ENCODE measurements around the gene ELAVL4.

ELAVL4 gene

GRCh38 chr1:50108497-50109059 lies at the start of gene ELAVL4:
Gene ELAVL4, plus strand, starts transcription at chr1:50108920. Its CDS starts 270 bp downstream, at chr1:50109190.
- Mint-ChIP-seq H3K27me3 (ENCODE audit: low read depth) (peaks cover 51% of the 10 kb centered on the region), H3K27ac (no peak within 1 kb of the TSS), H3K4me1 (ENCODE audit: low read depth) (peaks cover 5% of the 10 kb centered on the region), H3K4me3 (peak within 1 kb of the TSS; percentile 23), H3K9me3 (no peaks in the 10 kb centered on the region), H3K36me3 (ENCODE audit: low read depth) (no peaks in the 10 kb centered on the region)

GRCh38 chr1:50060279-50060678 lies 48.4 kb upstream of the ELAVL4 start:
- H3K36me3 Mint-ChIP-seq (ENCODE audit: low read depth), result no peaks in the 10 kb centered on the region
- H3K4me1 Mint-ChIP-seq (ENCODE audit: low read depth), result no peaks in the 10 kb centered on the region
- H3K9me3 Mint-ChIP-seq, result no peaks in the 10 kb centered on the region
- H3K27me3 Mint-ChIP-seq (ENCODE audit: low read depth), result no peaks in the 10 kb centered on the region
- H3K4me3 Mint-ChIP-seq, result no peak overlapping the region
- no peak overlapping the region for H3K27ac Mint-ChIP-seq

- H3K9me3 Mint-ChIP-seq, result no peaks in the 10 kb centered on the region
- no peaks in the 10 kb centered on the region for H3K36me3 Mint-ChIP-seq (ENCODE audit: low read depth)
- H3K27me3 Mint-ChIP-seq (ENCODE audit: low read depth), result no peaks in the 10 kb centered on the region
- H3K27ac Mint-ChIP-seq, result no peak overlapping the region
- no peak overlapping the region for H3K4me3 Mint-ChIP-seq
- H3K4me1 Mint-ChIP-seq (ENCODE audit: low read depth), result no peaks in the 10 kb centered on the region
Measured at GRCh38 chr1:50066806-50067205, 41.9 kb upstream of the ELAVL4 start.

GRCh38 chr1:50074931-50075330 lies 33.8 kb upstream of the ELAVL4 start:
- Mint-ChIP-seq H3K4me3 (no peak overlapping the region), H3K4me1 (ENCODE audit: low read depth) (no peaks in the 10 kb centered on the region), H3K36me3 (ENCODE audit: low read depth) (no peaks in the 10 kb centered on the region), H3K27me3 (ENCODE audit: low read depth) (no peaks in the 10 kb centered on the region), H3K9me3 (no peaks in the 10 kb centered on the region), H3K27ac (no peak overlapping the region)

- Mint-ChIP-seq H3K27me3 (ENCODE audit: low read depth) (no peaks in the 10 kb centered on the region), H3K9me3 (no peaks in the 10 kb centered on the region), H3K4me3 (no peak overlapping the region), H3K36me3 (ENCODE audit: low read depth) (no peaks in the 10 kb centered on the region), H3K4me1 (ENCODE audit: low read depth) (no peaks in the 10 kb centered on the region), H3K27ac (no peak overlapping the region)
Measured at GRCh38 chr1:50077273-50077672, 31.4 kb upstream of the ELAVL4 start.

- no peaks in the 10 kb centered on the region for H3K4me1 Mint-ChIP-seq (ENCODE audit: low read depth)
- no peaks in the 10 kb centered on the region for H3K36me3 Mint-ChIP-seq (ENCODE audit: low read depth)
- H3K9me3 Mint-ChIP-seq, result no peaks in the 10 kb centered on the region
- H3K27ac Mint-ChIP-seq, result no peak overlapping the region
- H3K27me3 Mint-ChIP-seq (ENCODE audit: low read depth), result no peaks in the 10 kb centered on the region
- no peak overlapping the region for H3K4me3 Mint-ChIP-seq
Measured at GRCh38 chr1:50080904-50081586, 27.7 kb upstream of the ELAVL4 start.

- no peaks in the 10 kb centered on the region for H3K36me3 Mint-ChIP-seq (ENCODE audit: low read depth)
- no peak overlapping the region for H3K4me3 Mint-ChIP-seq
Measured at GRCh38 chr1:50084389-50084788, 24.3 kb upstream of the ELAVL4 start.

GRCh38 chr1:50091068-50091467 lies 17.7 kb upstream of the ELAVL4 start:
- Mint-ChIP-seq H3K27ac (no peak overlapping the region), H3K4me3 (no peak overlapping the region), H3K9me3 (no peaks in the 10 kb centered on the region), H3K27me3 (ENCODE audit: low read depth) (no peaks in the 10 kb centered on the region), H3K36me3 (ENCODE audit: low read depth) (no peaks in the 10 kb centered on the region), H3K4me1 (ENCODE audit: low read depth) (no peaks in the 10 kb centered on the region)

More at GRCh38 chr1:50084389-50084788, 24.3 kb upstream of the ELAVL4 start:
- Mint-ChIP-seq H3K27me3 (ENCODE audit: low read depth) (no peaks in the 10 kb centered on the region), H3K27ac (no peak overlapping the region), H3K9me3 (no peaks in the 10 kb centered on the region), H3K4me1 (ENCODE audit: low read depth) (no peaks in the 10 kb centered on the region)

- Mint-ChIP-seq H3K36me3 (ENCODE audit: low read depth) (no peaks in the 10 kb centered on the region), H3K9me3 (no peaks in the 10 kb centered on the region), H3K27me3 (ENCODE audit: low read depth) (no peaks in the 10 kb centered on the region), H3K4me1 (ENCODE audit: low read depth) (no peaks in the 10 kb centered on the region), H3K4me3 (no peak overlapping the region), H3K27ac (no peak overlapping the region)
Measured at GRCh38 chr1:50095716-50096115, 13.0 kb upstream of the ELAVL4 start.

- H3K4me3 Mint-ChIP-seq, result no peak overlapping the region
- H3K27ac Mint-ChIP-seq, result no peak overlapping the region
- H3K9me3 Mint-ChIP-seq, result no peaks in the 10 kb centered on the region
- no peaks in the 10 kb centered on the region for H3K36me3 Mint-ChIP-seq (ENCODE audit: low read depth)
- H3K4me1 Mint-ChIP-seq (ENCODE audit: low read depth), result no peaks in the 10 kb centered on the region
- H3K27me3 Mint-ChIP-seq (ENCODE audit: low read depth), result no peaks in the 10 kb centered on the region
Measured at GRCh38 chr1:50097021-50097679, 11.6 kb upstream of the ELAVL4 start.

- Mint-ChIP-seq H3K36me3 (ENCODE audit: low read depth) (no peaks in the 10 kb centered on the region), H3K4me3 (no peak overlapping the region), H3K27ac (no peak overlapping the region), H3K27me3 (ENCODE audit: low read depth) (no peaks in the 10 kb centered on the region), H3K4me1 (ENCODE audit: low read depth) (no peaks in the 10 kb centered on the region), H3K9me3 (no peaks in the 10 kb centered on the region)
Measured at GRCh38 chr1:50097791-50098190, 10.9 kb upstream of the ELAVL4 start.

- Mint-ChIP-seq H3K27ac (no peak overlapping the region), H3K9me3 (no peaks in the 10 kb centered on the region), H3K27me3 (ENCODE audit: low read depth) (no peaks in the 10 kb centered on the region), H3K4me1 (ENCODE audit: low read depth) (no peaks in the 10 kb centered on the region), H3K4me3 (no peak overlapping the region), H3K36me3 (ENCODE audit: low read depth) (no peaks in the 10 kb centered on the region)
Measured at GRCh38 chr1:50098591-50099021, 10.1 kb upstream of the ELAVL4 start.

GRCh38 chr1:50099654-50100053 lies 9.1 kb upstream of the ELAVL4 start:
- no peak overlapping the region for H3K27ac Mint-ChIP-seq
- no peaks in the 10 kb centered on the region for H3K36me3 Mint-ChIP-seq (ENCODE audit: low read depth)
- no peaks in the 10 kb centered on the region for H3K27me3 Mint-ChIP-seq (ENCODE audit: low read depth)
- H3K4me1 Mint-ChIP-seq (ENCODE audit: low read depth), result no peaks in the 10 kb centered on the region
- no peaks in the 10 kb centered on the region for H3K9me3 Mint-ChIP-seq
- H3K4me3 Mint-ChIP-seq, result no peak overlapping the region

GRCh38 chr1:50103615-50104081 lies 5.1 kb upstream of the ELAVL4 start:
- H3K4me1 Mint-ChIP-seq (ENCODE audit: low read depth), result no peaks in the 10 kb centered on the region
- no peaks in the 10 kb centered on the region for H3K9me3 Mint-ChIP-seq
- no peaks in the 10 kb centered on the region for H3K36me3 Mint-ChIP-seq (ENCODE audit: low read depth)
- peaks cover 11% of the 10 kb centered on the region for H3K27me3 Mint-ChIP-seq (ENCODE audit: low read depth)
- H3K27ac Mint-ChIP-seq, result no peak overlapping the region
- H3K4me3 Mint-ChIP-seq, result no peak overlapping the region

- Mint-ChIP-seq H3K27ac (no peak overlapping the region), H3K9me3 (no peaks in the 10 kb centered on the region), H3K36me3 (ENCODE audit: low read depth) (no peaks in the 10 kb centered on the region), H3K4me3 (no peak overlapping the region), H3K27me3 (ENCODE audit: low read depth) (peaks cover 27% of the 10 kb centered on the region), H3K4me1 (ENCODE audit: low read depth) (peaks cover 5% of the 10 kb centered on the region)
Measured at GRCh38 chr1:50105433-50105832, 3.3 kb upstream of the ELAVL4 start.

All from T-helper 1 cell treated with Interleukin-12 subunit alpha and Interleukin-12 subunit beta and Interleukin-4 antibody, amounts not matched to agents 30 μg/mL and 1 μg/mL, for 36 hours (primary cell).